ENCODE measurements around the gene HSDL2. TPM values are rescaled to one million over a fixed set of nuclear protein-coding genes. Genes with fewer than 3 reads are reported as not detected.

The HSDL2 gene
- polyA plus RNA-seq, 1 of the 3 experiments (the other 2 are of a cell fraction) = 14.4 TPM

DNA sequence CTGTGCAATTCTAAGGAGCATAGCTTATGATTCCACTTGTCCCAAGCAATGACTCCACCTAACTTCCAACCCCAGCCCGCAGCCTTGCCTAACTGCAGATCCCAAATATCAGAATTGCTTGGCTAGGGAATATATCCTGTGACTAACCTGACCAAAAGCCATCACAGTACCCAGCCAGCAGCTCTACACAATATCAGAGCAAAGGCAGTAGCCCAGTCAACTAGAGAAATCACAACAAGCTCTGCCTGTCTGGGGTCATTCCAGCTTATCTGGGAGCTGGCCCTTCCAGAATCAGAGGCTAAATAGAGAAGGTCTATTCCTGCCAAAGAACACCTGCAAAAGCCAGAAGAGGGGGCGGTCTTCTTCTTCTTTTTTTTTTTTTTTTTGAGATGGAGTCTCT is 97.4 kb downstream of the HSDL2 start:
- H3K9ac ChIP-seq = no peak overlapping the region
- H3K27me3 ChIP-seq (ENCODE audit: insufficient read depth) = no peaks in the 10 kb centered on the region
- peaks cover 3% of the 10 kb centered on the region for H3F3A ChIP-seq (replicated peaks; ENCODE audit: insufficient read depth)
- POLR2A ChIA-PET = no interaction called here
- TF ChIP-seq, protein P1, sequence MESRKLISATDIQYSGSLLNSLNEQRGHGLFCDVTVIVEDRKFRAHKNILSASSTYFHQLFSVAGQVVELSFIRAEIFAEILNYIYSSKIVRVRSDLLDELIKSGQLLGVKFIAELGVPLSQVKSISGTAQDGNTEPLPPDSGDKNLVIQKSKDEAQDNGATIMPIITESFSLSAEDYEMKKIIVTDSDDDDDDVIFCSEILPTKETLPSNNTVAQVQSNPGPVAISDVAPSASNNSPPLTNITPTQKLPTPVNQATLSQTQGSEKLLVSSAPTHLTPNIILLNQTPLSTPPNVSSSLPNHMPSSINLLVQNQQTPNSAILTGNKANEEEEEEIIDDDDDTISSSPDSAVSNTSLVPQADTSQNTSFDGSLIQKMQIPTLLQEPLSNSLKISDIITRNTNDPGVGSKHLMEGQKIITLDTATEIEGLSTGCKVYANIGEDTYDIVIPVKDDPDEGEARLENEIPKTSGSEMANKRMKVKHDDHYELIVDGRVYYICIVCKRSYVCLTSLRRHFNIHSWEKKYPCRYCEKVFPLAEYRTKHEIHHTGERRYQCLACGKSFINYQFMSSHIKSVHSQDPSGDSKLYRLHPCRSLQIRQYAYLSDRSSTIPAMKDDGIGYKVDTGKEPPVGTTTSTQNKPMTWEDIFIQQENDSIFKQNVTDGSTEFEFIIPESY (IDR thresholded peaks at IDR 0.05; ENCODE audit: borderline replicate concordance, low read depth) = no peak
- TF ChIP-seq NRF1 (IDR thresholded peaks at IDR 0.05; ENCODE audit: low read depth, low read length) (no peak), JUND (IDR thresholded peaks at IDR 0.05) (no peak), FOXM1 (IDR thresholded peaks at IDR 0.05; ENCODE audit: low read depth) (no peak), RCOR1 (IDR thresholded peaks at IDR 0.05; ENCODE audit: low read length) (no peak)
- no peak overlapping the region for H3K4me3 ChIP-seq (ENCODE audit: low read depth in 2 of 2, low read length in 1 of 2)
- H2AFZ ChIP-seq (ENCODE audit: low read depth) = no peak overlapping the region
- no peaks in the 10 kb centered on the region for H3K9me2 ChIP-seq
- CTCF ChIA-PET = no interaction called here
- H3K4me1 ChIP-seq (ENCODE audit: control insufficient read depth in 1 of 2, insufficient read depth in 2 of 2, low read depth in 1 of 2, low read length in 1 of 2) = no peaks in the 10 kb centered on the region; a peak in 1 of 4 replicates
- H3K79me2 ChIP-seq (ENCODE audit: insufficient read depth) = no peaks in the 10 kb centered on the region
- no peak overlapping the region for H3K4me2 ChIP-seq
- 100% methylated on average over 2 of the region's 2 CpGs for WGBS (ENCODE audit: low lambda C conversion rate)
- peaks cover 0 to 10% of the 10 kb centered on the region in 2 experiments for H3K36me3 ChIP-seq (replicated peaks in 1 of 2; ENCODE audit: control insufficient read depth in 1 of 2, insufficient read depth in 2 of 2, low read length in 1 of 2)
- no peaks in the 10 kb centered on the region; the same call in 1 of the 2 replicates for H3K9me3 ChIP-seq
- no peak for DNase-seq
- H4K20me1 ChIP-seq (ENCODE audit: insufficient read depth) = no peaks in the 10 kb centered on the region
- no peak overlapping the region for H3K27ac ChIP-seq (ENCODE audit: low read depth in 2 of 2, low read length in 1 of 2)

DNA sequence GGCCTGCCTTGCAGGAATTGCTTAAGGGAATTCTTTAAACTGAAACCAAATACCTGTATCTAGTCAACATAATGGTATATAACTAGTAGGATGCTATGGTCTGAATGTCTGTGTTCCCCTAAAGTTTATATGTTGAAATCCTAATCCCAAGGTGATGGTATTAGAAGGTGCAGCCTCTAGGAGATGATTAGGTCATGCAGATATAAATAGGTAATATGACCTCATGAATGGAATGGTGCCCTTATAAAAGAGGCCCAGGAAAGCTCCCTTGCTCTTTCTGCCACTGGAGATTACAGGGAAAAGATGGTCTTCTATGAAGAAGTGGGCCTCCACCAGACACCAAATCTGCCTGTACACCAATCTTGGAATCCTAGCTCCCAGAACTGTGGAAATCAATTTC is 99.3 kb downstream of the HSDL2 start:
- H3K9me2 ChIP-seq = no peaks in the 10 kb centered on the region
- CTCF ChIA-PET = interaction anchor here (0.6 kb wide), 1 partner anchor 239 kb away, joined by 3 read pairs; the partner anchor contains the start of gene INIP
- TF ChIP-seq, protein P1 (IDR thresholded peaks at IDR 0.05; ENCODE audit: borderline replicate concordance, low read depth) = no peak
- no peak for TF ChIP-seq RFX5 (IDR thresholded peaks at IDR 0.05; ENCODE audit: low read length)
- no peak for TF ChIP-seq ELF1 (IDR thresholded peaks at IDR 0.05)
- no peak for TF ChIP-seq TAF1 (IDR thresholded peaks at IDR 0.05; ENCODE audit: borderline replicate concordance, low read depth, low read length)
- TF ChIP-seq MEF2A (IDR thresholded peaks at IDR 0.05; ENCODE audit: borderline replicate concordance, low read depth) = no peak
- no peak for TF ChIP-seq FOXM1 (IDR thresholded peaks at IDR 0.05; ENCODE audit: low read depth)
- TF ChIP-seq, protein P2, sequence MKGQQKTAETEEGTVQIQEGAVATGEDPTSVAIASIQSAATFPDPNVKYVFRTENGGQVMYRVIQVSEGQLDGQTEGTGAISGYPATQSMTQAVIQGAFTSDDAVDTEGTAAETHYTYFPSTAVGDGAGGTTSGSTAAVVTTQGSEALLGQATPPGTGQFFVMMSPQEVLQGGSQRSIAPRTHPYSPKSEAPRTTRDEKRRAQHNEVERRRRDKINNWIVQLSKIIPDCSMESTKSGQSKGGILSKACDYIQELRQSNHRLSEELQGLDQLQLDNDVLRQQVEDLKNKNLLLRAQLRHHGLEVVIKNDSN (IDR thresholded peaks at IDR 0.05; ENCODE audit: borderline replicate concordance, low read depth) = no peak
- no peak for TF ChIP-seq NFIC (IDR thresholded peaks at IDR 0.05; ENCODE audit: borderline replicate concordance)

More for the DNA sequence above, 99.3 kb downstream of the HSDL2 start:
- H3K4me3 ChIP-seq (ENCODE audit: low read depth in 2 of 2, low read length in 1 of 2) = no peak overlapping the region
- H3K9ac ChIP-seq = no peak overlapping the region
- no peaks in the 10 kb centered on the region for H3K4me1 ChIP-seq (ENCODE audit: control insufficient read depth in 1 of 2, insufficient read depth in 2 of 2, low read depth in 1 of 2, low read length in 1 of 2)
- no peak for DNase-seq
- H3K9me3 ChIP-seq = no peaks in the 10 kb centered on the region; the same call in 1 of the 2 replicates
- H3K36me3 ChIP-seq (replicated peaks in 1 of 2; ENCODE audit: control insufficient read depth in 1 of 2, insufficient read depth in 2 of 2, low read length in 1 of 2) = peaks cover 0 to 10% of the 10 kb centered on the region in 2 experiments
- H3K4me2 ChIP-seq = no peak overlapping the region
- no peaks in the 10 kb centered on the region for H4K20me1 ChIP-seq (ENCODE audit: insufficient read depth)
- peaks cover 3% of the 10 kb centered on the region for H3F3A ChIP-seq (replicated peaks; ENCODE audit: insufficient read depth)
- H3K27ac ChIP-seq (ENCODE audit: low read depth in 2 of 2, low read length in 1 of 2) = no peak overlapping the region
- no peak overlapping the region for H2AFZ ChIP-seq (ENCODE audit: low read depth)
- H3K79me2 ChIP-seq (ENCODE audit: insufficient read depth) = no peaks in the 10 kb centered on the region
- POLR2A ChIA-PET = no interaction called here
- no peaks in the 10 kb centered on the region for H3K27me3 ChIP-seq (ENCODE audit: insufficient read depth)
